GM06990 (cell line): ENCODE data around the gene CMC2.

Source experiments
- DNase-seq: peaks from one replicate; pipeline ENCODE4 v3.0.0-alpha.2; 2011; ENCODE audit not compliant: insufficient read length; ENCODE audit errors: extremely low read depth
- H3K27me3 ChIP-seq: replicated peaks from 2 replicates; pipeline ENCODE4 v1.6.0; 2011; ENCODE audit warnings: low read length; ENCODE audit not compliant: control insufficient read depth, insufficient read depth
- H3K36me3 ChIP-seq: 2 replicates; pipeline ENCODE4 v1.5.1; 2011; ENCODE audit warnings: low read length; ENCODE audit not compliant: control insufficient read depth, insufficient read depth
- H3K4me3 ChIP-seq: replicated peaks from 2 replicates; pipeline ENCODE4 v1.5.1; 2011; ENCODE audit warnings: low read depth, mild to moderate bottlenecking, control low read depth, low read length
- TF ChIP-seq, protein P1 (sequence below): IDR thresholded peaks from 2 replicates; pipeline ENCODE4 v1.5.1; 2011; ENCODE audit warnings: low read length, control low read depth, mild to moderate bottlenecking, inconsistent platforms; ENCODE audit not compliant: insufficient read depth, poor library complexity, severe bottlenecking

Gene CMC2

DNA sequence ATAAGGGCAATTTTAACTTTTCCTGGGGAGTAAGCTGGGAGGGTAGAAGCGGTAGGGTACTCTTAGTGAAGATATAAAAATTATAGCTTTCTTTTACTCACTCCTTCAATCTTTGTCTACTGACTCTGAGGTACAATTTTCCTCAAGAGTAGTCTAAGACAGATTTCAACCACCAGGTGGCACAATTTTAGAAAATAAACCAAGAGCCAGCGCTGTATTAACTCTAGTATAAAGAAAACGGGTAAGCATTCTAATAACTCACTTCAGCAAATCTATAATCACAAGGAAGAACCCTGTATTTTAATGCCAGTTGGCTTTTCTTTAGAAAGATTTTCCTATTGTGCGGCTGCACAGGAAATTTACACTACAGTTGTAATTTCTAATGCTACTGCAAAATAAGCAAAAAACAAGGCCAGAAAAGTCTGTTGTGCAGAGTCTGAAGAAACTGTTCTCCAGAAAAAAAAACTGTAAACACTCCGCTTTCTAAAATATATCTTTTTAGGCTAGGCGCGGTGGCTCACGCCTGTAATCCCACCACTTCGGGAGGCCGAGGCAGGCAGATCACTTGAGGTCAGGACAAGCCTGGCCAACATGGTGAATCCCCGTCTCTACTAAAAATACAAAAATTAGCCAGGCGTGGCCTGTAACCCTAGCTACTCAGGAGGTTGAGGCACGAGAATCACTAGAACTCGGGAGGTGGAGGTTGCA is 1.9 kb downstream of the CMC2 start:
- DNase-seq, result peak; percentile 45
- no peaks in the 10 kb centered on the region for H3K36me3 ChIP-seq
- no peaks in the 10 kb centered on the region for H3K27me3 ChIP-seq
- TF ChIP-seq, protein P1, sequence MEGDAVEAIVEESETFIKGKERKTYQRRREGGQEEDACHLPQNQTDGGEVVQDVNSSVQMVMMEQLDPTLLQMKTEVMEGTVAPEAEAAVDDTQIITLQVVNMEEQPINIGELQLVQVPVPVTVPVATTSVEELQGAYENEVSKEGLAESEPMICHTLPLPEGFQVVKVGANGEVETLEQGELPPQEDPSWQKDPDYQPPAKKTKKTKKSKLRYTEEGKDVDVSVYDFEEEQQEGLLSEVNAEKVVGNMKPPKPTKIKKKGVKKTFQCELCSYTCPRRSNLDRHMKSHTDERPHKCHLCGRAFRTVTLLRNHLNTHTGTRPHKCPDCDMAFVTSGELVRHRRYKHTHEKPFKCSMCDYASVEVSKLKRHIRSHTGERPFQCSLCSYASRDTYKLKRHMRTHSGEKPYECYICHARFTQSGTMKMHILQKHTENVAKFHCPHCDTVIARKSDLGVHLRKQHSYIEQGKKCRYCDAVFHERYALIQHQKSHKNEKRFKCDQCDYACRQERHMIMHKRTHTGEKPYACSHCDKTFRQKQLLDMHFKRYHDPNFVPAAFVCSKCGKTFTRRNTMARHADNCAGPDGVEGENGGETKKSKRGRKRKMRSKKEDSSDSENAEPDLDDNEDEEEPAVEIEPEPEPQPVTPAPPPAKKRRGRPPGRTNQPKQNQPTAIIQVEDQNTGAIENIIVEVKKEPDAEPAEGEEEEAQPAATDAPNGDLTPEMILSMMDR, result peak; percentile 44
- peak overlapping the region; percentile 94 for H3K4me3 ChIP-seq

DNA sequence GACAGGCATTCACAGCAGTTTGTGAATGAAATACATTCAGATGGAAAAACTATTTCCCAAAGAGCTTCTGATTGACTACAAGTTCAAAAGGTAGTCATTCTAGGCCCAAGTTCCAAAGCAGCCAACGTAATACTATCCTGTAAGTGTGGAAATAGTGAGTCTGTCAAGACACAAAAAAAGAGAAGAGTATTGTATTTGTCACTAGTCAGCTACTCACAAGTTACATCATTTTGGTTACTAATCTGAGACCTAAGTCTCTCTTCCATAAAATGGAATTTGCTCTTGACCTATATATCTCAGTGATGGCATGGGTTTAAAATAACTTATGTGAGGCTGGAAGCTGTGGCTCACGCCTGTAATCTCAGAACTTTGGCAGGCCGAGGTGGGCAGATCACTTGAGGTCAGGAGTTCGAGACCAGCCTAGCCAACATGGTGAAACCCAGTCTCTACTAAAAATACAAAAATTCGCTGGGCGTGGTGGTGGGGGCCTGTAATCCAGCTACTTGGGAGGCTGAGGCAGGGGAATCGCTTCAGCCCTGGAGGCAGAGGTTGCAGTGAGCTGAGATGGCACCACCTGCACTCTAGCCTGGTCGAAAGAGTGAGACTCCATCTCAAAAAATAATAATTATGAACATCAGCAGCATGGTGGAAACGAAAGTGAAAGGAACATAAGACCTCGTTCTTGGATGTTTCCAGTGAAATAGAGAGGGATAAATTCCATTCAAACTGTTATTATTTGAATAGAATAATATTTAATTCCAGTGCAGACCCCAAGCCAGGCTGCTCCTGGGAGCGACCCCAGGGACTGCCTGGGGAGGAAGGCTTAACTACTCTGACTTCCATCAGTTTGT is 2.9 kb downstream of the CMC2 start:
- H3K36me3 ChIP-seq, result no peaks in the 10 kb centered on the region
- TF ChIP-seq, protein P1, result no peak
- DNase-seq, result no peak
- peak overlapping the region; percentile 94 for H3K4me3 ChIP-seq
- no peaks in the 10 kb centered on the region for H3K27me3 ChIP-seq

DNA sequence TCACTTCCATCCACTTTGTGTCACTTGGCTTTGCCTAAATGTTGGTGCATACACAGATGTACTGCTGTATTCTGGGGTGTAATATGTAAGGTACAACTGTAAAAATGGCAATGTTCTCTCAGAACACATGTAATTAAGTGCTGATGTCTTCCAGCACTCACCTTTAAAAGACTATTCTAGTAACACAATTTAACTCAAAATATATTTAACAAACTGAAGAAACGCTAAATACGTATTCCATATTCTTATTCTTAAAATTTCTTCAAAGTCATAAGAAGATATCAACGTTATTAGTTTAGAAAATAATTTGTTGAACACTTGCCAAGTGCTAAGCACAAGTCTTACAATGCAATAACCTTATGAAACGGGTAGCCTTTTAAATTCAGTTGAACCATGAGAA is 3.6 kb downstream of the CMC2 start:
- DNase-seq, result no peak
- Histone ChIP-seq H3K27me3 (no peaks in the 10 kb centered on the region), H3K36me3 (no peaks in the 10 kb centered on the region), H3K4me3 (no peak overlapping the region)
- TF ChIP-seq, protein P1, result no peak

DNA sequence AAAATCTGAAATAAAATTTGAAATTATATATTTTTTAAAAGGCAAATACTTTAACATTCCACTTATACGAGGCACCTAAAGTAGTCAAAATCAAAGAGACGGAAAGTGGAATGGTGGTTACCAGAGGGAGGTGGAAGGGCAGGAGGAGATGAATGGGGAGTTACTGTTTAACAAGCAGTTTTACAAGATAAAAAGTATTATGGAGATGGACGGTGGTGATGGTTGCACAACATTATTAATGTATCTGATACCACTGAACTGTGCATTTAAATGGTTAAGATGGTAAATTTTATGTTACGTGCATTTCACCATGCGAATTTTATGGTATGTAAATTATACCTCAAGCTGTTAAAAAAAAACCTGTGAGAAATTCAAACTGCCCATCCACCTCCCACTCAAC is 5.4 kb downstream of the CMC2 start:
- Histone ChIP-seq H3K4me3 (no peak overlapping the region), H3K27me3 (no peaks in the 10 kb centered on the region), H3K36me3 (no peaks in the 10 kb centered on the region)
- TF ChIP-seq, protein P1, result no peak
- no peak for DNase-seq

DNA sequence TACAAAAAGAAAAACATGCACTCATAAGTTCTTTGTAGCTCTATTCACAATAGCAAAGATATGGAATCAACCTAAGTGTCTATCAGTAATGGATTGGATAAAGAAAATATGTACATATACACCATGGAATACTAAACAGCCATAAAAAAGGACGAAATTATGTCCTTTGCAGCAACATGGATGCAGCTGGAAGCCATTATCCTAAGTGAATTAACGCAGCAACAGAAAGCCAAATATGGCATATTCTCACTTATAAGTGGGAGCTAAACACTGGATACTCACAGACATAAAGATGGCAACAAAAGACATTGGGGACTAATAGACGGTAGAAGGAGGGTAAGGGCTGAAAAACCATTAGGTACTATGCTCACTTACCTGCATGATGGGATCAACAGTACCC is 5.8 kb downstream of the CMC2 start:
- Histone ChIP-seq H3K36me3 (no peaks in the 10 kb centered on the region), H3K4me3 (no peak overlapping the region), H3K27me3 (no peaks in the 10 kb centered on the region)
- TF ChIP-seq, protein P1, result no peak
- no peak for DNase-seq
